ENCODE results near the gene ZNF827.

Gene ZNF827

GRCh38 chr4:145735827-145736226 lies 202.8 kb downstream of the ZNF827 start:
- DNase-seq = no peak

GRCh38 chr4:145735347-145735675 lies 203.3 kb downstream of the ZNF827 start:
- DNase-seq = no peak

GRCh38 chr4:145734576-145735346 lies 203.9 kb downstream of the ZNF827 start:
- no peak for DNase-seq

DNA sequence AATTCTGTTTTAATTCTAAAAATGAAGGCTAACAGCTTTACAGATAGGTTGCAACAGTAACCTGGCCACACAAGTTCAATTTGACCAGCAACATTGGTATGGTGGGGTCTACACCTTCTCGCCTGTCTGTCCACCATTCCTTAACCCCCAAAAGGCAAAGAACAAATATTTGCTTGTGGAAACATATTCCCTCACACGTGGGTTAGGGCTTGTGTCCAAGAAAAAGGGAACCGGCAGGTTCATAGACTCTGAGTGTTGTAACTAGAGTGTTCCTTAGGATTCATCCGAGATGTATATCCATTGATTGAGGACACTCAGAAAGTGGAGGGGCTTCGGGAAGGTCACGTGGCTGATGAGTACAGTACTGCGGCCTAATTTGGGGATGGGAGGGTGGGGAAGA lies 204.6 kb downstream of the ZNF827 start:
- no peak for DNase-seq

DNA sequence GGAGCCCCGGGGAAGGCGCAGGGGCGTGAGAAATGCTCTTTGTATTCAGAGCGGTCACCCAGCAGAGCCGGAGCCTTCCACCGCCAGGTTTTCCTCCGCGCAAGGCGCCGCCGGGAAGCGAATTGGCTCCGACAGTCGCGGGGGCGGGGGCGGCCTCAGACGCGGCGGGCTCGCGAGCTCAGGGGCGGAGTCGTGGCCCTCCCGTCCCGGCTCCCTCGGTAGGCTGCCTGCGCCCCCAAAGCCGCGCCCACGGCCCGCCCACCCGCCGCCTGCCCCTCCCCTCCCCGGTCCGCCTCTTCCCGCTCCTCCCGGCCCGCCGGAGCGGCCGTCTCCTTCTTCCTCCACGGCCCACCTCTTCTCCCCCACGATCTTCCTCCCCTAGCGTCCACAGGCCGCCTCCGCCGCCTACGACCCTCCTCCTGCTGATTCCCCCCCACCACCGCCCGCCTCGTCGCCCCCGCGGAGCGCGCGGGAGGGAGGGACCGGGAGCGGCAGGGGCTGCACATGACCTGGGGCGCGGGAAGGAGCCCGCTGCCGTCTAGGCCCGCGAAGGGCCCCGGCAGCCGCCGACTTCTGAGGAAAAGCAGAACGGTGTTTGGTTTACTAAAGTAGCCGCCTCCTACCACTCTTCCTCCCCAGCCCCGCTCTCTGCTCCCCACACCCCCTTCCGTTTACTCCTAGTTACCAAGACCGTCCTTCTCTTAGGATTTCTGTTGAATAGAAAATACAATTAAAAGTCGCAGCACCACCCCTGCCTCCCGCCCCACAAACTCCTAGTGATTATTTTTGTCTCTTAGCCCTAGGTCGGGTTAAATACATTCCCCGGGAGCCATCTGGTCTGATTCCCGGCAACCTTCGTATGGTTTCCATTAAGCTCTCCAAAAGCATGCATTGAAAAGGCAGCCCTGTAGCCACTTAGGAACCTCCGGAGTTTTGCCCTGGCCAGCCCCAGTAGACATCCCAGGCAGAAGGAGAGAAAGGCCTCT lies 205.4 kb downstream of the ZNF827 start:
- peak; percentile 83 to 84 for DNase-seq

DNA sequence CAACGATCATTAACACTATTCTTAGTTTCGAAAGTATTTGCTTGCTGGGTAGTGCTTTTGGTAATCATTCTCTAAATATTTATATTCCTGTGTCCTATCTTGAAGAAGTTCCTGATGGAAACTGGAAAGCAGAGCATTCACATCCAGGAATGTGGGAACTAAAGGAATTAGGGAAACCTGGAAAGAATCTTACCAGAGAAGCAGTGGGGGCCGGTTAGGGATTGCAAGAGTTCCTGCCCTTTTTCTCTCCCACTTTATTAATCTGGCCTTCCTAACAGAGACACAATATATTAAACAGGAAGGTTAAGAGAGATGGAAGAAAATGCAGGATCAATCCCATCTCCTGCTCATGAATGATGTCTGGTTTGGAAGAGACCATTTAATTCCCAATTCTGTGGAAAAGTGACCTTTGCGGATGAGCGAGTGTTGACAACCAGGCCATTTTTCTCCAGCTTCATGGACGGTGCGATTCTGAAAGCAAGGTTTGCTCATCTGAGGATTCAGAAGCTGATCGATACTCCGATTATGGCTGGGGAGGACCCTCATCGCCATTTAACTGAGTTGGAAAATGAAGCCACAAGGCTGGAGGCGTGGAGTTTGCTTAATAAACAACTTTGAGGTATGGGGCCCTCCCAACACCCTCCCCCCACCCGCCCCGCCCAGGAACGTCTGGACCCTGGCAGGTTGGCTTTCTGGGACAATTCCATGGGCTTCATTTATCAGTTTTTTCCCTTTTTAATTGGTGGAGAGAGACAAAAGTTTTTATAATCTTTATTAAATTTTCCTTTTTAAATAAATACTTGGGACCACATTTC lies 206.4 kb downstream of the ZNF827 start:
- DNase-seq = no peak

DNA sequence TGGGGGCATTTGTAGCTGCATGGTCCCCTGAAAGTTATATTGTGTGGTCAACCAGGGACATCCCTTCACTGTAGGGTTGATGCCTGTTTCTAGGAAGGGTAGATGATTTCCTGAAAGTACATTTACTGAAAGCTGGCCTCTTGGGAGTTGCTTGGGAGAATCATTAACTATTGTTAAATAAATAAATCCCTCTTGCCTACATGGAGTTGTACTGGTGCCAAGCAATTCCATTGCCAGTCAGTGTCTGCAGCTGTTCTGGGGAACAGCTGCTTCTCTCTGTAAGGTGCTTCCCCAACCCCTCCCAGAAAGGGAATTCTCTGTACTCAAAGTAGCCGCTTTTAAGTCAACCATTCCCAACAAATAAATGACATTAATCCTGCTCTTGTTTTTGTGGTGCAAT lies 207.6 kb downstream of the ZNF827 start:
- DNase-seq = peak in 1 of 2 experiments; percentile 9

DNA sequence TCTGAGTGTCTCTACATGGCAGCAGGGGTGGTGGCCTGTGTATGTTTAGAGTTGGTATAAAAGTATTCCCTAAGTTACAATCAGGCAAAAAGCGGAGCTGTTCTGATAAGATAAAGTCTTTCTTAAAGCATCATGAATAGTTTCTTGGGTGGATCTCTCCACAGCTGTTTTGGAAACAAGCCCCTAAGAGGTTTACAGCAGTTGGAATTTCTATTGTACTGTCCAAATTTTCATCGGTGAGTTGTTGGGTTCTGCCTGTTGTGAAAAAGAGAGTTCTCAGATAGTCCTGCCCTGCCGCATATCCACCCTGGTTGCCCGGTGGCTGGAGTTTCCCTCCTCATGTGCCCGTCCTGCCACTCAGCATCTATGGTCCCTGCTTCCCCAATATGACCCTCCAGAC lies 208.6 kb downstream of the ZNF827 start:
- DNase-seq = no peak

DNA sequence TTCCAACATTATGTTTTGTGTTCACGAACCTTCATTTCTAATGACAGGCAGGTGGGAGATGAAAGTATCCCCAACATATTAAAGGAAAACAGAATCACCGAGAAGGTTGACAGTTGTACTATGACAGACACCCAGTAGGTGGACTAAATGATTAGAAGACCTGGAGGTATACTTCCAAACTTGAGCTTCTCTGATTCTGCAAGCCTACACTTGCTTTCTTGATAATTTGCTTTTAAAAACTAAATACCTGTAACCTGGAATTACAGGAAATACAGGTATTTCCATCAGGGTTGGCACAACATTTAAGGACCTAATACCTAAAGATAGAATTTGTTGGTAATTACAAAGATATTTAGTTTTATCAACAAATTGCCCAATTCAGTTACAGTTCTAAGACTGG lies 215.3 kb downstream of the ZNF827 start:
- no peak for DNase-seq

- DNase-seq = no peak
Observed at GRCh38 chr4:145722561-145722960, 216.1 kb downstream of the ZNF827 start.

- DNase-seq = no peak
Observed at GRCh38 chr4:145720656-145721055, 218.0 kb downstream of the ZNF827 start.

- DNase-seq = no peak
Observed at GRCh38 chr4:145719752-145720624, 218.6 kb downstream of the ZNF827 start.

DNA sequence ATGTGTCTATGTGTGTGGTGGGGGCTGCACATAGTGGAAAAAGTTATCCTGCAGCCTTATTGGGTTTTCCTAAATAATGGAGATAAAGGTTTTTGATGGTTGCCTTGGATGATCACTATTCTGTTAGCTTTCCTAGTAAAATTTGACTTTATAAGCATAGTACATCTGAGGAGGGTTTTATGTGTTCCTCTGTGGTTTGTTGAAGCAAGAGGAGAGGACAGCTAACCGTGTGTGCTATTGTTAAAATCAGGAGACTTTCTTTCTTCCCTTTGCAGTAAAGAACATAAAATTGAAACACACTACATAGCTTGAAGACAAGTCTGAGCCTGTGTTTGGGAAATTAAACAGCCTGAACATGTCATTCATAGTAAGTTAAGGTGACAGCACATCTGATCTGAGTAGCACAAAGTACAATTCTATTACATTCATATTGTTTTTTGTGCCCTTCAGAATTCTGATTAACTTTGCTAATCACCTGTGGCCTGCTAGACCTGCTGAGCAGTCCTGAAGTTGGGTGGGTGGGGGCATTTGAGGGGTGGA lies 221.9 kb downstream of the ZNF827 start:
- no peak for DNase-seq

DNA sequence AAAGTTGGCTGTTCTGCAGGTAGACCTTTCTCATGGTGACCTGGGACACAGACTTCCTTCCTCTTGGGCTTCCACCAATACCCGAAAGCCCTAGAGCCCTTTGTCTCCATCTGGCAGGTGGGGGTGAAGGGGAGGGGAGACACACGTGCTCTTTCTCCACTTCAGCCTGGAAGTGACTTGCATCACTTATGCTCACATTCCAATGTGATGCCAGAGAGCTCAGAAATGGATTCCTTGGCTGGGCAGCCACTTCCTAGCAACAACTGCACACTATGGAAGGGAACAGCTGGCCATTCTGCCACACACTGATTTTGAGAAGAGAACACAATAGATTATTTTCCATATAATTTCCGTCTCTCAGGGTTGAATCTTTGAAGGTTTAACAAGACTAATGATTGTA lies 222.4 kb downstream of the ZNF827 start:
- DNase-seq = no peak

GRCh38 chr4:145709843-145710242 lies 228.8 kb downstream of the ZNF827 start:
- no peak for DNase-seq

DNA sequence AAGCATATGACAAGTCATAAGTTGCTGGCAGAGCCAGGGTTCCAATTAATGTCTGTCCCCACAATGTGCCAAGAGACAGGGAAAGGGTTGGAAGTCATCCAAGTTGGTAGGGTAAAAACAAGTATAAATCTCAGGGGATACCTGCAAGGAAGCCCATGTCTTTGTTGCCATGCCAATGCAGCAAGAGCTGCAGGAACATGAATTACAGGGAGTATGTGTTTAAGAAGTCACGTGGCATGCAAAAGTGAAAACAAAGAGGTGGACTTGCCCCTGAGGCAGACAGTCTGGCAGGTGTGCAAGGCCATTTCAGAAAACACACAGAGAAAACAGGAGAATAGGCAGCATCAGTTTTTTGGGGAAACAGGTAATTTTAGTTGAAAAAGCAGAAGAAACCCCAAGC lies 229.3 kb downstream of the ZNF827 start:
- no peak for DNase-seq

Measured in NCI-H1930 (cell line).